Psoas muscle (tissue), 8 donors: Measurements from ENCODE around the gene TPGS1. TPM values are rescaled to one million over a fixed set of nuclear protein-coding genes. Genes with fewer than 3 reads are reported as not detected.

Experiments used
- ATAC-seq, 4 donors: fragments of 200-7000 bp; cut with Tn5 transposase; one replicate each; pipeline ENCODE4 v1.9.1; 2020; ENCODE audit warnings: moderate library complexity in 3 of 4, mild to moderate bottlenecking in 2 of 4
- DNase-seq, 2 donors: peaks; one replicate each; pipeline ENCODE4 v3.0.0-alpha.2; 2020
- H3K27ac ChIP-seq: fragments of 200-600 bp; one replicate; pipeline ENCODE4 v1.8.0; 2022
- H3K27me3 ChIP-seq, 3 donors: fragments of 200-600 bp in 1 of 3; one replicate each; pipeline versions ENCODE4 v1.6.1 to v1.8.0; 2013 to 2022; ENCODE audit warnings: low read length in 2 of 3, mild to moderate bottlenecking in 2 of 3, moderate library complexity in 1 of 3; ENCODE audit not compliant: insufficient read depth in 3 of 3
- H3K36me3 ChIP-seq, 2 donors: fragments of 200-600 bp in 1 of 2; one replicate each; pipeline versions ENCODE4 v1.6.1 to v1.8.0; 2013 to 2022; ENCODE audit warnings: low read depth in 1 of 2, mild to moderate bottlenecking in 1 of 2, moderate library complexity in 1 of 2; ENCODE audit not compliant: insufficient read depth in 1 of 2
- H3K4me1 ChIP-seq: fragments of 200-600 bp; one replicate; pipeline ENCODE4 v1.8.0; 2022
- H3K4me3 ChIP-seq: fragments of 200-600 bp; one replicate; pipeline ENCODE4 v1.8.0; 2022; ENCODE audit warnings: mild to moderate bottlenecking
- H3K9me3 ChIP-seq: fragments of 200-600 bp; one replicate; pipeline ENCODE4 v1.8.0; 2022
- CTCF ChIP-seq: fragments of 200-600 bp; IDR thresholded peaks from one replicate; pipeline ENCODE4 v1.8.0; 2022; ENCODE audit warnings: antibody characterized with exemption
- WGBS, 3 donors: extraction: QIAGEN DNeasy Blood & Tissue Kit; methylation state at CpG; one replicate each; pipeline versions ENCODE4 v1.1.6 to v1.1.7; 2013; 5-methylcytosine and 5-hydroxymethylcytosine counted together
- intact Hi-C, 2 donors: fragments of 100-400 bp; cut with DNase I; formaldehyde crosslinking; loops; one replicate each; pipeline versions ENCODE4 v1.11.0 to v1.14.2; 2022
- polyA plus RNA-seq, 3 donors: library from polyadenylated mRNA; stranded (reverse); fragments of 200-250 nt; gene quantifications; one replicate each; pipeline ENCODE4 v1.2.3, GENCODE V29; 2013
- total RNA-seq, 4 donors: library from RNA; stranded (reverse); fragmentation: NEBNext Ultra II Directional in 2 of 4; extraction: Animal tissue kit (Norgen Biotek cat#: 25700) in 2 of 4; gene quantifications; one replicate each; pipeline versions ENCODE4 v1.2.1 to v1.2.4, GENCODE V29; 2021 to 2023
- donor health status: healthy with polysubstance abuse.
- donor health status: DM: no; HTN: no; CAD: no; lungs with moderate emphysema.
- donor health status: Bipolar disorder and iron deficiency.
- donor health status: healthy.
- donor health status: DM: yes; HTN: yes; CAD: no.
- donor health status: DM: no; HTN: no; CAD: no.
- donor health status: DM: no; HTN: no; CAD: no.
- donor health status: DM: yes; HTN: yes; CAD: no.

Gene TPGS1
- total and polyA plus RNA-seq, 7 donors = 8.9 to 16.6 (median 10.6) TPM

- Histone ChIP-seq H3K4me1 (no peaks in the 10 kb centered on the region), H3K27ac (no peak overlapping the region), H3K4me3 (no peak overlapping the region), H3K9me3 (no peaks in the 10 kb centered on the region), H3K36me3 (no peaks in the 10 kb centered on the region), H3K27me3 (peaks cover 0 to 20% (median 10%) of the 10 kb centered on the region in 3 donors)
- no peak for ATAC-seq
- WGBS, 3 donors = 93 to 100% (median 93%) methylated on average over 1 to 9 of the region's 9 CpGs
- intact Hi-C loops = no loop called here
- DNase-seq = no peak
- no peak for TF ChIP-seq CTCF
Measured at GRCh38 chr19:464208-464545, 43.1 kb upstream of the TPGS1 start.

DNA sequence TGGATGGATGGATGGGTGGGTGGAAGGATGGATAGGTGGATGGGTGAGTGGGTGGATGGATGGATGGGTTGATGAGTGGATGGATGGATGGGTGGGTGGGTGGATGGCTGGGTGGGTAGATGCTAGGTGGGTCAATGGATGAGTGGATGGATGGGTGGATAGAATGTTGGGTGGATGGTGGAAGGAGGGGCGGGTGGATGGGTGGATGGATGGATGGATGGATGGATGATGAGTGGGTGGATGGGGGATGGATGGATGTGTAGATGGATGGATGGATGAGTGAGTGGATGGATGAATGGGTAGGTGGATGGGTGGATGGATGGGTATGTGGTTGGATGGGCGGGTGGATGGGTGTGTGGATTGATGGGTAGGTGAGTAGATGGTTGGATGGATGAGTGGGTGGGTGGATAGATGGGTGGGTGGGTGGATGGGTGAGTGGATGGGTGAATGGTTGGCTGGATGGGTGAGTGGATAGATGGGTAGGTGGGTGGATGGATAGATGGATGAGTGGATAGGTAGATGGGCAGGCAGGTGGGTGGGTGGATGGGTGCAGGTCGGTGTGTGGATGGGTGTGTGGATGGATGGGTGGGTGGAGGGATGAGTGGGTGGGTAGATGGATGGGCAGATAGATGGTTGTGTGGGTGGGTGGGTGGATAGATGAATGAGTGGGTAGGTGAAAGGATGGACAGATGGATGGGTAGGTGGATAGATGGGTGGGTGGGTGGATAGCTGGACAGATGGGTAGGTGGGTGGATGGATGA, 42.1 kb upstream of the TPGS1 start:
- Histone ChIP-seq H3K27ac (no peak overlapping the region), H3K4me3 (no peak overlapping the region), H3K36me3 (no peaks in the 10 kb centered on the region), H3K9me3 (no peaks in the 10 kb centered on the region), H3K4me1 (no peaks in the 10 kb centered on the region), H3K27me3 (peaks cover 0 to 20% (median 10%) of the 10 kb centered on the region in 3 donors)
- WGBS, 3 donors = 94 to 98% (median 96%) methylated on average over 3 of the region's 3 CpGs
- no peak for TF ChIP-seq CTCF
- intact Hi-C loops = no loop called here
- DNase-seq (no peak), ATAC-seq (no peak)

- TF ChIP-seq CTCF = no peak
- 63 to 81% (median 68%) methylated on average over 11 of the region's 11 CpGs for WGBS, 3 donors
- DNase-seq (no peak), ATAC-seq (no peak)
- H3K4me3 ChIP-seq = no peak overlapping the region
- intact Hi-C loops = no loop called here
- H3K4me1 ChIP-seq = no peaks in the 10 kb centered on the region
- no peaks in the 10 kb centered on the region for H3K36me3 ChIP-seq
- no peak overlapping the region for H3K27ac ChIP-seq
- H3K9me3 ChIP-seq = no peaks in the 10 kb centered on the region
- peaks cover 0 to 4% (median 2%) of the 10 kb centered on the region in 3 donors for H3K27me3 ChIP-seq
Measured at GRCh38 chr19:467554-467953, 39.7 kb upstream of the TPGS1 start.

DNA sequence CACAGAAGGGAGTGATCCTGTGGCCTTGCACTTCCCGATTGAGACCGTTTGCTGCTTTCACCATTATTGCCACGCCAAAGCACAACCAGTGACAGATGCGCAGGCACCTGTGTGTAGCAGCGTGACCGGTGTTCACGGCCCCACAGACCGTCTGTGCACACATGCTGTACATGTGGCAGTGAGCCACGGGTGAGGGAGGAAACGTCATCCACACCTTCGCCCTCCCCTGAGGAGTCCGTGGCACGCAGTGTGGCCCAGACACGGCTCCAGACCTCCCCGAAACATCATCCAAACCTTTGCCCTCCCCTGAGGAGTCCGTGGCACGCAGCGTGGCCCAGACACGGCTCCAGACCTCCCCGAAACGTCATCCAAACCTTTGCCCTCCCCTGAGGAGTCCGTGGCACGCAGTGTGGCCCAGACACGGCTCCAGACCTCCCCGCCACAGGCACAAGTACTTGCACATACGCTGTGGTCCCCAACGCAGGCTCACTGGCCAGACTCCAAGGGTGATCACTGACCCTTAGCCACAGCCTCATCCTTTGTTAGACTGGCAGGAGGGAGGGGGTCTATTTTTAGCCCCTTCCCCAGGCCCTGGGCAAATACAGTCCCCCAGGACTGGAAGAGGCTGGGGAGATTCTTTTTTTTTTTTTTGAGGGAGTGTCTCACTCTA, 38.6 kb upstream of the TPGS1 start:
- H3K4me1 ChIP-seq = no peaks in the 10 kb centered on the region
- H3K27ac ChIP-seq = no peak overlapping the region
- no peaks in the 10 kb centered on the region for H3K27me3 ChIP-seq
- no peak for DNase-seq
- intact Hi-C loops = no loop called here
- ATAC-seq = no peak
- H3K9me3 ChIP-seq = no peaks in the 10 kb centered on the region
- TF ChIP-seq CTCF = no peak
- 52 to 66% (median 57%) methylated on average over 25 to 27 of the region's 27 CpGs for WGBS, 3 donors
- no peaks in the 10 kb centered on the region for H3K36me3 ChIP-seq
- no peak overlapping the region for H3K4me3 ChIP-seq
